Calu3 (cell line): ENCODE results near the gene SAP130. TPM values are rescaled to one million over a fixed set of nuclear protein-coding genes. Genes with fewer than 3 reads are reported as not detected.

Experiments
- BruUV-seq: library from RNA; stranded (reverse); fragments of 400-500 nt; replicated peaks from 2 replicates; lab custom pipeline; 2021; lab: Mats Ljungman, UMichigan
- CTCF ChIA-PET: fragments of 300-600 bp; sonication (Branson Sonifier 250); formaldehyde crosslinking; loops from one replicate; lab custom pipeline; 2022; ENCODE audit warnings: antibody characterized with exemption; lab: Charles Lee
- DNase-seq: peaks from one replicate; pipeline ENCODE4 v3.0.0; 2022
- H3K27ac Mint-ChIP-seq: one replicate; pipeline ENCODE4 v1.8.0; 2022; ENCODE audit warnings: mixed read lengths; ENCODE audit not compliant: unreplicated experiment
- H3K27me3 Mint-ChIP-seq: one replicate; pipeline ENCODE4 v1.8.0; 2022; ENCODE audit warnings: mixed read lengths; ENCODE audit not compliant: unreplicated experiment
- H3K36me3 Mint-ChIP-seq: one replicate; pipeline ENCODE4 v1.8.0; 2022; ENCODE audit warnings: mild to moderate bottlenecking, moderate library complexity, mixed read lengths; ENCODE audit not compliant: insufficient read depth, unreplicated experiment
- H3K4me1 Mint-ChIP-seq: one replicate; pipeline ENCODE4 v1.8.0; 2022; ENCODE audit warnings: mild to moderate bottlenecking, low read depth, mixed read lengths; ENCODE audit not compliant: unreplicated experiment
- H3K4me3 Mint-ChIP-seq: one replicate; pipeline ENCODE4 v1.8.0; 2022; ENCODE audit warnings: mild to moderate bottlenecking, low read depth, moderate library complexity, mixed read lengths; ENCODE audit not compliant: unreplicated experiment
- H3K9me3 Mint-ChIP-seq: one replicate; pipeline ENCODE4 v1.8.0; 2022; ENCODE audit warnings: low read depth, mixed read lengths; ENCODE audit not compliant: unreplicated experiment
- intact Hi-C: fragments of 100-400 bp; cut with micrococcal nuclease; formaldehyde crosslinking; loops from one replicate; pipeline ENCODE4 v1.10.0; 2022; ENCODE audit not compliant: unreplicated experiment
- total RNA-seq: library from RNA; stranded (reverse); gene quantifications from 2 replicates; pipeline ENCODE4 v1.2.3, GENCODE V29; 2022
- TF ChIP-seq, protein P1 (sequence below): fragments of 200-600 bp; IDR thresholded peaks from one replicate; pipeline ENCODE4 v1.8.0; 2022; ENCODE audit warnings: antibody characterized with exemption; ENCODE audit not compliant: unreplicated experiment

The SAP130 gene
- total RNA-seq, 1 experiment from 2014 or later, result 29.7 TPM

DNA sequence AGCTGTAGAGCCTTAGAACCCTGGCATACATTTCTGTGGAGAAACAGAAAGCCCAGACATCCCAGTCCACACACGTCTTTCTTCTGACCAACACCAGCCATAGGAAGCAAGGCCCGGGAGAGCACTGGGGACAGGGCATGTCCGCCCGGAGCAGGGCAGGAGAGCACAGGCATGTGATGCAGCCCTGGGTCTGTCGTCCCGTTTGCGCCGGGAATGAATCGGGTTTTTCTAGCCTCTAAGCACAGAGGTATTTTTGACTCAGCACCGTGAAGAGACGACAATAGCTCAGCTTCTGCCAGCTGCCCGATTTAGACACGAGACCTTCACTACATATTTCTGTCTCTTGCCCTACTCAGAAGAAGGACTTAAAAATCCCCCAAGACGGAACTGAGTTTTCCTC, 134.8 kb downstream of the SAP130 start:
- DNase-seq, result no peak
- Mint-ChIP-seq H3K4me3 (no peak overlapping the region), H3K27me3 (no peaks in the 10 kb centered on the region), H3K27ac (no peak overlapping the region), H3K4me1 (peaks cover 3% of the 10 kb centered on the region), H3K36me3 (no peaks in the 10 kb centered on the region), H3K9me3 (no peaks in the 10 kb centered on the region)
- CTCF ChIA-PET, result no interaction called here
- TF ChIP-seq, protein P1, sequence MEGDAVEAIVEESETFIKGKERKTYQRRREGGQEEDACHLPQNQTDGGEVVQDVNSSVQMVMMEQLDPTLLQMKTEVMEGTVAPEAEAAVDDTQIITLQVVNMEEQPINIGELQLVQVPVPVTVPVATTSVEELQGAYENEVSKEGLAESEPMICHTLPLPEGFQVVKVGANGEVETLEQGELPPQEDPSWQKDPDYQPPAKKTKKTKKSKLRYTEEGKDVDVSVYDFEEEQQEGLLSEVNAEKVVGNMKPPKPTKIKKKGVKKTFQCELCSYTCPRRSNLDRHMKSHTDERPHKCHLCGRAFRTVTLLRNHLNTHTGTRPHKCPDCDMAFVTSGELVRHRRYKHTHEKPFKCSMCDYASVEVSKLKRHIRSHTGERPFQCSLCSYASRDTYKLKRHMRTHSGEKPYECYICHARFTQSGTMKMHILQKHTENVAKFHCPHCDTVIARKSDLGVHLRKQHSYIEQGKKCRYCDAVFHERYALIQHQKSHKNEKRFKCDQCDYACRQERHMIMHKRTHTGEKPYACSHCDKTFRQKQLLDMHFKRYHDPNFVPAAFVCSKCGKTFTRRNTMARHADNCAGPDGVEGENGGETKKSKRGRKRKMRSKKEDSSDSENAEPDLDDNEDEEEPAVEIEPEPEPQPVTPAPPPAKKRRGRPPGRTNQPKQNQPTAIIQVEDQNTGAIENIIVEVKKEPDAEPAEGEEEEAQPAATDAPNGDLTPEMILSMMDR, result no peak
- intact Hi-C loops, result no loop called here
- BruUV-seq, result no TSS peak

DNA sequence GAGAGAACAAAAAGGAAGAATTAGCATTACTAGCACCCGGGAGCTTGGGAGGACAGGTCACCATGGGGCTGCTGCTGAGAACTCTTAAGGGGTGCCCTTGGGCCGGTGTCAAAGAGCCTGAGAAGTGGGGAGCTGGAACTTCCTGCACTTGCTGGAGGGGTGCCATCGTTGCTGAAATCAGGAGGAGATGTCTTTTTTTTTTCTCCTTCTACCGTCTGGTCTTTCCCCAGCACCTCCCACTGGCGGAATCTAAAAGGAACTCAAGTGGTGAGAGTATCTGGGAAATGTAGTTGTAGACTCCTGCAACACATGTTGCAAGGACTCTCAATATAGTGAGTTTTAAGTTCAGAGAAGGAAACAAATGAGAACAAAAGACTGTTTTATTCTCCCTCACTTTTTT, 136.0 kb downstream of the SAP130 start:
- DNase-seq, result no peak
- H3K27ac Mint-ChIP-seq, result no peak overlapping the region
- H3K36me3 Mint-ChIP-seq, result no peaks in the 10 kb centered on the region
- H3K27me3 Mint-ChIP-seq, result no peaks in the 10 kb centered on the region
- intact Hi-C loops, result no loop called here
- no peaks in the 10 kb centered on the region for H3K9me3 Mint-ChIP-seq
- H3K4me3 Mint-ChIP-seq, result no peak overlapping the region
- peaks cover 9% of the 10 kb centered on the region for H3K4me1 Mint-ChIP-seq
- CTCF ChIA-PET, result no interaction called here
- no TSS peak for BruUV-seq
- TF ChIP-seq, protein P1, result no peak

Other genes starting within 250 kb of the SAP130 start
- 61.1 and 64.7 TPM in 2 replicates for gene WDR33, start 216.9 kb downstream of the SAP130 start, total RNA-seq
- 51.2 and 56.4 TPM in 2 replicates for gene POLR2D, start 169.9 kb downstream of the SAP130 start, total RNA-seq
- gene AMMECR1L, start 142.1 kb downstream of the SAP130 start, total RNA-seq, result 19.8 and 21.6 TPM in 2 replicates
- gene UGGT1, start 63.1 kb upstream of the SAP130 start, total RNA-seq, result 59.2 and 71.3 TPM in 2 replicates